HEK293 (cell line): ENCODE data around the gene BEND7.
A peak's percentile ranks its signal among the peaks of the same experiment; 100 is the strongest.

ENCODE experiments used
- ATF2 ChIP-seq: fragments of 450-650 bp; formaldehyde crosslinking; IDR thresholded peaks from 2 replicates; pipeline ENCODE4 v1.5.1; 2016; ENCODE audit warnings: missing biosample characterization, missing genetic modification characterization, low read depth
- CTCF ChIP-seq: fragments of 450-650 bp; formaldehyde crosslinking; IDR thresholded peaks from 2 replicates; pipeline ENCODE4 v1.5.1; 2016; ENCODE audit warnings: missing biosample characterization, missing genetic modification characterization
- IKZF3 ChIP-seq: fragments of 450-650 bp; IDR thresholded peaks from 2 replicates; pipeline ENCODE4 v1.5.0; 2018; ENCODE audit warnings: missing biosample characterization, mild to moderate bottlenecking, missing genetic modification characterization, moderate library complexity
- REST ChIP-seq: fragments of 450-650 bp; formaldehyde crosslinking; IDR thresholded peaks from 2 replicates; pipeline ENCODE4 v1.5.1; 2016; ENCODE audit warnings: missing biosample characterization, missing genetic modification characterization
- ZNF138 ChIP-seq: fragments of 450-650 bp; formaldehyde crosslinking; IDR thresholded peaks from 2 replicates; pipeline ENCODE4 v1.5.1; 2016; ENCODE audit warnings: missing biosample characterization, missing genetic modification characterization, borderline replicate concordance
- ZNF239 ChIP-seq: fragments of 450-650 bp; formaldehyde crosslinking; IDR thresholded peaks from 2 replicates; pipeline ENCODE4 v1.5.1; 2016; ENCODE audit warnings: missing biosample characterization, missing genetic modification characterization
- ZNF311 ChIP-seq: fragments of 450-650 bp; formaldehyde crosslinking; IDR thresholded peaks from 2 replicates; pipeline ENCODE4 v1.5.1; 2017; ENCODE audit warnings: missing biosample characterization, missing genetic modification characterization, borderline replicate concordance
- ZNF324 ChIP-seq: fragments of 450-650 bp; formaldehyde crosslinking; IDR thresholded peaks from 2 replicates; pipeline ENCODE4 v1.5.1; 2016; ENCODE audit warnings: missing biosample characterization, missing genetic modification characterization
- ZNF518A ChIP-seq: fragments of 450-650 bp; formaldehyde crosslinking; conservative IDR thresholded peaks from 2 replicates; pipeline ENCODE4 v1.5.1; 2016; ENCODE audit warnings: low read depth, missing biosample characterization, missing genetic modification characterization
- ZNF629 ChIP-seq: fragments of 450-650 bp; formaldehyde crosslinking; IDR thresholded peaks from 2 replicates; pipeline ENCODE4 v1.5.1; 2017; ENCODE audit warnings: missing biosample characterization, missing genetic modification characterization

- TF ChIP-seq ZNF518A (no peak), IKZF3 (no peak), REST (tag by site-specific recombination) (no peak), ZNF311 (tag by site-specific recombination) (no peak), ZNF239 (tag by site-specific recombination) (no peak), ZNF629 (tag by site-specific recombination) (no peak), ZNF138 (tag by site-specific recombination) (no peak), ZNF324 (tag by site-specific recombination) (no peak), ATF2 (no peak), CTCF (tag by site-specific recombination) (peak; percentile 79)
Observed at GRCh38 chr10:13440185-13441061, 88.4 kb downstream of the BEND7 start.
